K562 (cell line): ENCODE measurements around the gene ARHGAP42. TPM values are rescaled to one million over a fixed set of nuclear protein-coding genes. Genes with fewer than 3 reads are reported as not detected.

Source experiments
- ATAC-seq: fragments of 200-7000 bp; cut with Tn5 transposase; 3 replicates; pipeline ENCODE4 v1.9.1; 2020; ENCODE audit warnings: moderate library complexity
- BruUV-seq: library from RNA; stranded (reverse); fragments of 400-500 nt; replicated peaks from 2 replicates; lab custom pipeline; 2021; lab: Mats Ljungman, UMichigan
- CTCF ChIA-PET: fragments of 300-600 bp; formaldehyde crosslinking; extraction: SDS; loops from one replicate; lab custom pipeline; 2021; ENCODE audit warnings: low intra/inter-chr PET ratio; lab: Yijun Ruan, JAX
- POLR2A ChIA-PET: fragments of 300-600, 350-650 bp; sonication (Branson Sonifier 250); formaldehyde crosslinking; extraction: SDS; loops from one replicate; lab custom pipeline; 2021; ENCODE audit warnings: antibody characterized with exemption, inconsistent platforms; lab: Yijun Ruan, JAX
- DNase-seq, 4 experiments: peaks; one replicate each; pipeline versions ENCODE4 v3.0.0 to v3.0.0-alpha.2; 2011 to 2018; ENCODE audit warnings: low spot score in 3 of 4, mixed read lengths in 3 of 4; ENCODE audit errors: extremely low read depth in 1 of 4
- FAIRE-seq: peaks from 2 replicates; lab custom pipeline; 2011; peaks lifted over from hg19 to GRCh38; lab: Jason Lieb, UNC
- H2AFZ ChIP-seq: 2 replicates; pipeline ENCODE4 v1.6.0; 2011; ENCODE audit warnings: low read depth, low read length, control low read depth, inconsistent platforms
- H3K27ac ChIP-seq: fragments of 200-600 bp; 3 replicates; pipeline ENCODE4 v1.8.0; 2011; ENCODE audit warnings: low read depth, mild to moderate bottlenecking, control low read depth, inconsistent platforms, low read length, moderate library complexity, mixed read lengths; ENCODE audit errors: extremely low read depth
- H3K27me3 ChIP-seq, 2 experiments: fragments of 300-600 bp in 1 of 2; 2 replicates in 1 of 2; 3 replicates in 1 of 2; pipeline versions ENCODE4 v1.6.0 to v1.8.0; 2011; ENCODE audit warnings: inconsistent platforms in 2 of 2, low read length in 2 of 2, mild to moderate bottlenecking in 1 of 2, mixed read lengths in 1 of 2, moderate library complexity in 1 of 2; ENCODE audit not compliant: control insufficient read depth in 2 of 2, insufficient read depth in 2 of 2
- H3K36me3 ChIP-seq: fragments of 300-600 bp; 3 replicates; pipeline ENCODE4 v1.8.0; 2011; ENCODE audit warnings: mild to moderate bottlenecking, low read length, inconsistent platforms; ENCODE audit not compliant: control insufficient read depth, insufficient read depth
- H3K4me1 ChIP-seq, 2 experiments: fragments of 200-600 bp in 1 of 2; replicated peaks in 1 of 2; 2 replicates in 1 of 2; 3 replicates in 1 of 2; pipeline versions ENCODE4 v1.5.1 to v1.8.0; 2011; ENCODE audit warnings: inconsistent platforms in 2 of 2, low read length in 2 of 2, mild to moderate bottlenecking in 1 of 2, mixed read lengths in 1 of 2, moderate library complexity in 1 of 2; ENCODE audit not compliant: control insufficient read depth in 2 of 2, insufficient read depth in 2 of 2
- H3K4me2 ChIP-seq: 2 replicates; pipeline ENCODE4 v1.6.1; 2011; ENCODE audit warnings: low read length, control low read depth, inconsistent platforms, mixed read lengths; ENCODE audit not compliant: insufficient read depth
- H3K4me3 ChIP-seq: fragments of 200-600 bp; sonication (generic), shearing (Covaris generic); 2 replicates; pipeline ENCODE4 v1.5.1; 2016; ENCODE audit warnings: control low read depth, inconsistent platforms
- H3K79me2 ChIP-seq: fragments of 200-600 bp; 3 replicates; pipeline ENCODE4 v1.8.0; 2011; ENCODE audit warnings: low read length, inconsistent platforms; ENCODE audit not compliant: control insufficient read depth, insufficient read depth
- H3K9ac ChIP-seq, 2 experiments: 2 replicates each; pipeline versions ENCODE4 v1.6.0 to v1.6.1; 2011; ENCODE audit warnings: low read depth in 2 of 2, low read length in 2 of 2, control low read depth in 1 of 2, inconsistent platforms in 1 of 2, mild to moderate bottlenecking in 1 of 2, mixed read lengths in 1 of 2; ENCODE audit not compliant: insufficient read depth in 1 of 2
- H3K9me1 ChIP-seq: one replicate; pipeline ENCODE4 v1.6.0; 2011; ENCODE audit warnings: inconsistent platforms, mild to moderate bottlenecking, low read length, moderate library complexity; ENCODE audit not compliant: control insufficient read depth, insufficient read depth
- H3K9me3 ChIP-seq: replicated peaks from 2 replicates; pipeline ENCODE4 v1.5.1; 2011; ENCODE audit warnings: low read depth, low read length, inconsistent platforms; ENCODE audit not compliant: control insufficient read depth, insufficient read depth
- H4K20me1 ChIP-seq: replicated peaks from 2 replicates; pipeline ENCODE4 v1.6.1; 2011; ENCODE audit warnings: low read length, inconsistent platforms, mixed read lengths; ENCODE audit not compliant: control insufficient read depth, insufficient read depth
- DNMT1 ChIP-seq: fragments of 450-650 bp; IDR thresholded peaks from 2 replicates; pipeline ENCODE4 v1.6.1; 2016; ENCODE audit warnings: antibody characterized with exemption, mild to moderate bottlenecking
- MAFF ChIP-seq: IDR thresholded peaks from 2 replicates; pipeline ENCODE4 v1.6.1; 2012; ENCODE audit warnings: low read length, improper control_type of control experiment
- MAFK ChIP-seq: IDR thresholded peaks from 2 replicates; pipeline ENCODE4 v1.6.1; 2011; ENCODE audit warnings: low read length, improper control_type of control experiment
- MLLT1 ChIP-seq, 2 experiments: fragments of 450-650 bp; IDR thresholded peaks; 2 replicates each; pipeline ENCODE4 v1.6.1; 2016
- TOE1 ChIP-seq, 2 experiments: fragments of 450-650 bp in 1 of 2; sonication (generic) in 1 of 2; formaldehyde crosslinking in 1 of 2; IDR thresholded peaks; 2 replicates each; pipeline versions ENCODE4 v1.7.1 to v1.8.0; 2016 to 2022; ENCODE audit warnings: borderline replicate concordance in 2 of 2, mild to moderate bottlenecking in 2 of 2, antibody characterized with exemption in 1 of 2, inconsistent platforms in 1 of 2, low read depth in 1 of 2, missing genetic modification reagents in 1 of 2, moderate library complexity in 1 of 2
- USF2 ChIP-seq: sonication (generic); formaldehyde crosslinking; IDR thresholded peaks from 2 replicates; pipeline ENCODE4 v1.5.0; 2020; ENCODE audit warnings: missing genetic modification reagents
- ZFX ChIP-seq: sonication (generic); formaldehyde crosslinking; IDR thresholded peaks from 2 replicates; pipeline ENCODE4 v1.8.0; 2022; ENCODE audit warnings: mild to moderate bottlenecking, missing genetic modification reagents, moderate library complexity
- ZNF253 ChIP-seq: fragments of 250-450 bp; sonication (Bioruptor Pico); conservative IDR thresholded peaks from 2 replicates; pipeline ENCODE4 v1.6.1; 2021; ENCODE audit warnings: mild to moderate bottlenecking
- ZNF280B ChIP-seq: fragments of 250-450 bp; sonication (Bioruptor Pico); IDR thresholded peaks from 2 replicates; pipeline ENCODE4 v1.5.1; 2021; ENCODE audit warnings: mild to moderate bottlenecking
- ZNF436 ChIP-seq: fragments of 250-450, 450-650 bp; sonication (Bioruptor Pico); formaldehyde crosslinking; IDR thresholded peaks from 2 replicates; pipeline ENCODE4 v1.7.0; 2020; ENCODE audit warnings: mild to moderate bottlenecking
- ZNF583 ChIP-seq: fragments of 250-450 bp; sonication (Bioruptor Pico); IDR thresholded peaks from 2 replicates; pipeline ENCODE4 v1.4.0; 2020
- ZNF830 ChIP-seq: fragments of 250-450 bp; sonication (Bioruptor Pico); IDR thresholded peaks from 2 replicates; pipeline ENCODE4 v1.5.0; 2021; ENCODE audit warnings: mild to moderate bottlenecking
- WGBS: fragments of 100-300 bp; shearing (Covaris generic); methylation state at CpG from one replicate; pipeline ENCODE4 v1.1.6; 2016; ENCODE audit warnings: low coverage, mixed read lengths; ENCODE audit not compliant: insufficient coverage; ENCODE audit errors: missing lambda C conversion rate; 5-methylcytosine and 5-hydroxymethylcytosine counted together
- in situ Hi-C: fragments of 300-500 bp; cut with MboI; formaldehyde crosslinking; loops from 4 replicates; pipeline ENCODE4 v1.15.0; 2018; ENCODE audit warnings: inconsistent platforms, mixed read lengths
- intact Hi-C: fragments of 100-400 bp; cut with micrococcal nuclease; formaldehyde crosslinking; loops from 2 replicates; pipeline ENCODE4 v1.14.2; 2022
- polyA plus RNA-seq, 8 experiments: library from polyadenylated mRNA; depleted of rRNA in 4 of 8; stranded (reverse) in 5 of 8; unstranded in 3 of 8; fragments of >200 nt; fragmentation: Nextera tagmentation in 2 of 8; fragmentation: Illumina TruSeq in 1 of 8; extraction: Ambion mirVana in 2 of 8; extraction: Trizol in 1 of 8; gene quantifications; 2 replicates each; pipeline versions ENCODE4 v1.2.1 to v1.2.3, GENCODE V29; 2011 to 2014; ENCODE audit warnings: inconsistent platforms in 1 of 8, missing spikeins in 1 of 8
- total RNA-seq, 7 experiments: library from RNA; depleted of rRNA in 6 of 7; stranded (reverse); fragments of >200 nt in 6 of 7; fragmentation: Illumina TruSeq in 2 of 7; extraction: Trizol in 2 of 7; gene quantifications; 2 replicates each; pipeline versions ENCODE4 v1.2.1 to v1.2.3, GENCODE V29; 2011 to 2021; ENCODE audit warnings: low replicate concordance in 1 of 7

Gene ARHGAP42
- total and polyA plus RNA-seq, 9 of the 15 experiments (the other 6 are each of a cell fraction or from before 2014, with no cell fraction given) = 0.95 to 6.1 (median 2.4) TPM

DNA sequence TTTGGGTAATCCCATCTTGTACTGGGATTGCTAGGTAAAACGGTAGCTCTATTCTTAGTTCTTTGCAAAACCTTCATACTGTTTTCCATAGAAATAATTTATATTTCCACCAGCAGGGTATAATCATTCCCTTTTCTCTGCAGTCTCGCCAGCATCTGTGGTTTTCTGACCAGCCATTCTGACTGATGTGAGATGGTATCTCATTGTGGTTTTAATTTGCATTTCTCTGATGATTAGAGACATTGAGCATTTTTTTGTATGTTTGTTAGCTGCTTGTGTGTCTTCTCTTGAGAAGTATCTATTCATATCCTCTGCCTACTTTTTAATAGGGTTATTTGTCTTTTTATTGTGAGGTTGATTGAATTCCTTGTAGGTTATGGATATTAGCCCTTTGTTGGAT, 221.7 kb downstream of the ARHGAP42 start:
- BruUV-seq = no TSS peak
- TF ChIP-seq ZNF280B (no peak), TOE1 (IDR thresholded peaks at IDR 0.05; ENCODE audit: borderline replicate concordance) (no peak), TOE1 (CRISPR knock-in tag; IDR thresholded peaks at IDR 0.05; ENCODE audit: borderline replicate concordance, low read depth) (no peak), MAFF (no peak), ZNF253 (no peak), DNMT1 (no peak), USF2 (CRISPR knock-in tag) (no peak), ZNF436 (CRISPR knock-in tag) (no peak), MAFK (no peak), ZNF583 (CRISPR knock-in tag) (no peak), ZFX (CRISPR knock-in tag) (no peak), MLLT1 (IDR thresholded peaks at IDR 0.05) (no peak), ZNF830 (CRISPR knock-in tag) (no peak)
- H3K4me3 ChIP-seq = no peak overlapping the region
- in situ Hi-C loops = no loop called here
- WGBS = 5% methylated on average over 2 of the region's 2 CpGs
- no peaks in the 10 kb centered on the region for H3K9me3 ChIP-seq
- POLR2A ChIA-PET = no interaction called here
- H3K4me2 ChIP-seq = no peak overlapping the region
- H3K36me3 ChIP-seq = no peaks in the 10 kb centered on the region
- no peak overlapping the region for H3K9ac ChIP-seq
- H3K27me3 ChIP-seq = no peaks in the 10 kb centered on the region
- no peaks in the 10 kb centered on the region for H4K20me1 ChIP-seq
- H3K27ac ChIP-seq = no peak overlapping the region
- intact Hi-C loops = no loop called here
- no peak for FAIRE-seq
- ATAC-seq = no peak
- H3K79me2 ChIP-seq = no peaks in the 10 kb centered on the region
- no peak overlapping the region for H2AFZ ChIP-seq
- H3K4me1 ChIP-seq = no peaks in the 10 kb centered on the region
- no peak for DNase-seq
- H3K9me1 ChIP-seq = no peaks in the 10 kb centered on the region
- CTCF ChIA-PET = interaction anchor here (0.7 kb wide), 1 partner anchor 1271 kb away, joined by 3 read pairs; no protein-coding TSS in a partner anchor
